HEK293 (cell line): ENCODE measurements around the gene DMD.

Experiments
- CTCF ChIA-PET: fragments of 350-600 bp; formaldehyde crosslinking; extraction: SDS; loops from one replicate; lab custom pipeline; 2021; ENCODE audit warnings: antibody characterized with exemption; lab: Yijun Ruan, JAX
- POLR2A ChIA-PET: fragments of 300-600 bp; formaldehyde crosslinking; extraction: SDS; loops from one replicate; lab custom pipeline; 2020; ENCODE audit warnings: antibody characterized with exemption, inconsistent platforms; lab: Yijun Ruan, JAX
- H3K27ac ChIP-seq: fragments of 200-500 bp; sonication (Bioruptor generic); 2 replicates; pipeline ENCODE4 v1.5.1; 2014; ENCODE audit warnings: low read depth, low read length, control low read depth, inconsistent platforms; ENCODE audit errors: extremely low read depth
- H3K36me3 ChIP-seq, 2 experiments: fragments of 200-500 bp in 1 of 2; sonication (Bioruptor generic) in 1 of 2; 1 replicate in 1 of 2; 2 replicates in 1 of 2; pipeline ENCODE4 v1.5.1; 2014 to 2017; ENCODE audit warnings: inconsistent platforms in 2 of 2, low read length in 2 of 2; ENCODE audit not compliant: control insufficient read depth in 2 of 2, insufficient read depth in 1 of 2
- H3K4me1 ChIP-seq: fragments of 200-500 bp; sonication (Bioruptor generic); 2 replicates; pipeline ENCODE4 v1.5.1; 2014; ENCODE audit warnings: mild to moderate bottlenecking, low read length, inconsistent platforms; ENCODE audit not compliant: control insufficient read depth, insufficient read depth
- H3K4me3 ChIP-seq: 2 replicates; pipeline ENCODE4 v1.5.1; 2011; ENCODE audit warnings: low read depth, mild to moderate bottlenecking, control low read depth, low read length, moderate library complexity
- H3K9me3 ChIP-seq: fragments of 200-500 bp; sonication (Bioruptor generic); 2 replicates; pipeline ENCODE4 v1.5.1; 2014; ENCODE audit warnings: low read depth, low read length, inconsistent platforms; ENCODE audit not compliant: control insufficient read depth, insufficient read depth
- CTCF ChIP-seq: fragments of 450-650 bp; formaldehyde crosslinking; IDR thresholded peaks from 2 replicates; pipeline ENCODE4 v1.5.1; 2016; ENCODE audit warnings: missing biosample characterization, missing genetic modification characterization
- GLI2 ChIP-seq: fragments of 450-650 bp; formaldehyde crosslinking; IDR thresholded peaks from 2 replicates; pipeline ENCODE4; 2017; ENCODE audit warnings: missing biosample characterization, missing genetic modification characterization, low read depth, borderline replicate concordance
- PRDM1 ChIP-seq: fragments of 450-650 bp; formaldehyde crosslinking; IDR thresholded peaks from 2 replicates; pipeline ENCODE4; 2016; ENCODE audit warnings: missing biosample characterization, missing genetic modification characterization
- SP2 ChIP-seq: fragments of 450-650 bp; formaldehyde crosslinking; IDR thresholded peaks from 2 replicates; pipeline ENCODE4 v1.5.1; 2016; ENCODE audit warnings: missing biosample characterization, missing genetic modification characterization
- WT1 ChIP-seq: fragments of 450-650 bp; formaldehyde crosslinking; IDR thresholded peaks from 2 replicates; pipeline ENCODE4 v1.5.1; 2016; ENCODE audit warnings: missing biosample characterization, missing genetic modification characterization
- ZBTB49 ChIP-seq: fragments of 450-650 bp; formaldehyde crosslinking; IDR thresholded peaks from 2 replicates; pipeline ENCODE4 v1.5.1; 2016; ENCODE audit warnings: missing biosample characterization, missing genetic modification characterization, low read depth
- ZNF24 ChIP-seq: fragments of 450-650 bp; formaldehyde crosslinking; IDR thresholded peaks from 2 replicates; pipeline ENCODE4 v1.5.1; 2016; ENCODE audit warnings: missing biosample characterization, missing genetic modification characterization
- ZNF274 ChIP-seq, 2 experiments: fragments of 200-500 bp in 1 of 2; fragments of 450-650 bp in 1 of 2; sonication (Bioruptor generic) in 1 of 2; formaldehyde crosslinking in 1 of 2; IDR thresholded peaks; 2 replicates each; pipeline versions ENCODE4 v1.5.1 to v1.6.1; 2014 to 2016; ENCODE audit warnings: borderline replicate concordance in 1 of 2, inconsistent platforms in 1 of 2, low read length in 1 of 2, missing biosample characterization in 1 of 2, missing genetic modification characterization in 1 of 2
- ZNF404 ChIP-seq: fragments of 450-650 bp; formaldehyde crosslinking; IDR thresholded peaks from 2 replicates; pipeline ENCODE4 v1.5.1; 2017; ENCODE audit warnings: missing biosample characterization, missing genetic modification characterization
- ZNF423 ChIP-seq: fragments of 450-650 bp; formaldehyde crosslinking; IDR thresholded peaks from 2 replicates; pipeline ENCODE4 v1.5.1; 2016; ENCODE audit warnings: missing biosample characterization, missing genetic modification characterization
- ZNF529 ChIP-seq: fragments of 450-650 bp; formaldehyde crosslinking; IDR thresholded peaks from 2 replicates; pipeline ENCODE4 v1.5.1; 2017; ENCODE audit warnings: missing genetic modification characterization, missing biosample characterization; ENCODE audit not compliant: insufficient replicate concordance
- ZNF530 ChIP-seq: fragments of 450-650 bp; formaldehyde crosslinking; IDR thresholded peaks from 2 replicates; pipeline ENCODE4 v1.5.1; 2016; ENCODE audit warnings: low read depth, missing biosample characterization, missing genetic modification characterization
- ZNF544 ChIP-seq: fragments of 450-650 bp; formaldehyde crosslinking; IDR thresholded peaks from 2 replicates; pipeline ENCODE4 v1.5.0; 2017; ENCODE audit warnings: missing biosample characterization, missing genetic modification characterization
- ZNF560 ChIP-seq: fragments of 450-650 bp; formaldehyde crosslinking; IDR thresholded peaks from 2 replicates; pipeline ENCODE4 v1.5.1; 2017; ENCODE audit warnings: missing biosample characterization, missing genetic modification characterization, borderline replicate concordance
- ZNF654 ChIP-seq: fragments of 450-650 bp; formaldehyde crosslinking; IDR thresholded peaks from 2 replicates; pipeline ENCODE4 v1.5.1; 2016; ENCODE audit warnings: low read depth, missing biosample characterization, missing genetic modification characterization
- ZNF701 ChIP-seq: fragments of 450-650 bp; formaldehyde crosslinking; IDR thresholded peaks from 2 replicates; pipeline ENCODE4 v1.5.1; 2016; ENCODE audit warnings: missing biosample characterization, missing genetic modification characterization
- TF ChIP-seq, protein P1 (sequence below): fragments of 450-650 bp; formaldehyde crosslinking; IDR thresholded peaks from 2 replicates; pipeline ENCODE4 v1.5.1; 2016; ENCODE audit warnings: missing biosample characterization, missing genetic modification characterization
- TF ChIP-seq, protein P2 (sequence below): fragments of 450-650 bp; formaldehyde crosslinking; IDR thresholded peaks from 2 replicates; pipeline ENCODE4 v1.5.1; 2016; ENCODE audit warnings: missing biosample characterization, missing genetic modification characterization
- TF ChIP-seq, protein P3 (sequence below): fragments of 450-650 bp; formaldehyde crosslinking; IDR thresholded peaks from 2 replicates; pipeline ENCODE4 v1.5.1; 2016; ENCODE audit warnings: missing biosample characterization, missing genetic modification characterization, borderline replicate concordance
- TF ChIP-seq, protein P4 (sequence below): fragments of 450-650 bp; formaldehyde crosslinking; IDR thresholded peaks from 2 replicates; pipeline ENCODE4 v1.5.1; 2017; ENCODE audit warnings: missing biosample characterization, missing genetic modification characterization

Gene DMD

GRCh38 chrX:32532262-32532661 is 679.1 kb downstream of the DMD start (continued):
- TF ChIP-seq, protein P1, sequence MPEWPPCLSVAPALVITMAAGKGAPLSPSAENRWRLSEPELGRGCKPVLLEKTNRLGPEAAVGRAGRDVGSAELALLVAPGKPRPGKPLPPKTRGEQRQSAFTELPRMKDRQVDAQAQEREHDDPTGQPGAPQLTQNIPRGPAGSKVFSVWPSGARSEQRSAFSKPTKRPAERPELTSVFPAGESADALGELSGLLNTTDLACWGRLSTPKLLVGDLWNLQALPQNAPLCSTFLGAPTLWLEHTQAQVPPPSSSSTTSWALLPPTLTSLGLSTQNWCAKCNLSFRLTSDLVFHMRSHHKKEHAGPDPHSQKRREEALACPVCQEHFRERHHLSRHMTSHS: no peak
- TF ChIP-seq ZBTB49 (tag by site-specific recombination): no peak
- TF ChIP-seq WT1 (tag by site-specific recombination): no peak
- TF ChIP-seq, protein P2, sequence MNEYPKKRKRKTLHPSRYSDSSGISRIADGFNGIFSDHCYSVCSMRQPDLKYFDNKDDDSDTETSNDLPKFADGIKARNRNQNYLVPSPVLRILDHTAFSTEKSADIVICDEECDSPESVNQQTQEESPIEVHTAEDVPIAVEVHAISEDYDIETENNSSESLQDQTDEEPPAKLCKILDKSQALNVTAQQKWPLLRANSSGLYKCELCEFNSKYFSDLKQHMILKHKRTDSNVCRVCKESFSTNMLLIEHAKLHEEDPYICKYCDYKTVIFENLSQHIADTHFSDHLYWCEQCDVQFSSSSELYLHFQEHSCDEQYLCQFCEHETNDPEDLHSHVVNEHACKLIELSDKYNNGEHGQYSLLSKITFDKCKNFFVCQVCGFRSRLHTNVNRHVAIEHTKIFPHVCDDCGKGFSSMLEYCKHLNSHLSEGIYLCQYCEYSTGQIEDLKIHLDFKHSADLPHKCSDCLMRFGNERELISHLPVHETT (tag by site-specific recombination): no peak
- TF ChIP-seq, protein P3, sequence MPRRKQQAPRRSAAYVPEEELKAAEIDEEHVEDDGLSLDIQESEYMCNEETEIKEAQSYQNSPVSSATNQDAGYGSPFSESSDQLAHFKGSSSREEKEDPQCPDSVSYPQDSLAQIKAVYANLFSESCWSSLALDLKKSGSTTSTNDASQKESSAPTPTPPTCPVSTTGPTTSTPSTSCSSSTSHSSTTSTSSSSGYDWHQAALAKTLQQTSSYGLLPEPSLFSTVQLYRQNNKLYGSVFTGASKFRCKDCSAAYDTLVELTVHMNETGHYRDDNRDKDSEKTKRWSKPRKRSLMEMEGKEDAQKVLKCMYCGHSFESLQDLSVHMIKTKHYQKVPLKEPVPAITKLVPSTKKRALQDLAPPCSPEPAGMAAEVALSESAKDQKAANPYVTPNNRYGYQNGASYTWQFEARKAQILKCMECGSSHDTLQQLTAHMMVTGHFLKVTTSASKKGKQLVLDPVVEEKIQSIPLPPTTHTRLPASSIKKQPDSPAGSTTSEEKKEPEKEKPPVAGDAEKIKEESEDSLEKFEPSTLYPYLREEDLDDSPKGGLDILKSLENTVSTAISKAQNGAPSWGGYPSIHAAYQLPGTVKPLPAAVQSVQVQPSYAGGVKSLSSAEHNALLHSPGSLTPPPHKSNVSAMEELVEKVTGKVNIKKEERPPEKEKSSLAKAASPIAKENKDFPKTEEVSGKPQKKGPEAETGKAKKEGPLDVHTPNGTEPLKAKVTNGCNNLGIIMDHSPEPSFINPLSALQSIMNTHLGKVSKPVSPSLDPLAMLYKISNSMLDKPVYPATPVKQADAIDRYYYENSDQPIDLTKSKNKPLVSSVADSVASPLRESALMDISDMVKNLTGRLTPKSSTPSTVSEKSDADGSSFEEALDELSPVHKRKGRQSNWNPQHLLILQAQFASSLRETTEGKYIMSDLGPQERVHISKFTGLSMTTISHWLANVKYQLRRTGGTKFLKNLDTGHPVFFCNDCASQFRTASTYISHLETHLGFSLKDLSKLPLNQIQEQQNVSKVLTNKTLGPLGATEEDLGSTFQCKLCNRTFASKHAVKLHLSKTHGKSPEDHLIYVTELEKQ: no peak
- TF ChIP-seq ZNF404: no peak
- no peak for TF ChIP-seq ZNF544 (tag by site-specific recombination)
- TF ChIP-seq ZNF701 (tag by site-specific recombination): no peak
- no peak for TF ChIP-seq ZNF423 (tag by site-specific recombination)
- TF ChIP-seq, protein P4, sequence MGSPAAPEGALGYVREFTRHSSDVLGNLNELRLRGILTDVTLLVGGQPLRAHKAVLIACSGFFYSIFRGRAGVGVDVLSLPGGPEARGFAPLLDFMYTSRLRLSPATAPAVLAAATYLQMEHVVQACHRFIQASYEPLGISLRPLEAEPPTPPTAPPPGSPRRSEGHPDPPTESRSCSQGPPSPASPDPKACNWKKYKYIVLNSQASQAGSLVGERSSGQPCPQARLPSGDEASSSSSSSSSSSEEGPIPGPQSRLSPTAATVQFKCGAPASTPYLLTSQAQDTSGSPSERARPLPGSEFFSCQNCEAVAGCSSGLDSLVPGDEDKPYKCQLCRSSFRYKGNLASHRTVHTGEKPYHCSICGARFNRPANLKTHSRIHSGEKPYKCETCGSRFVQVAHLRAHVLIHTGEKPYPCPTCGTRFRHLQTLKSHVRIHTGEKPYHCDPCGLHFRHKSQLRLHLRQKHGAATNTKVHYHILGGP (tag by site-specific recombination): no peak
- TF ChIP-seq ZNF560 (tag by site-specific recombination): no peak
- TF ChIP-seq GLI2 (tag by site-specific recombination): no peak

DNA sequence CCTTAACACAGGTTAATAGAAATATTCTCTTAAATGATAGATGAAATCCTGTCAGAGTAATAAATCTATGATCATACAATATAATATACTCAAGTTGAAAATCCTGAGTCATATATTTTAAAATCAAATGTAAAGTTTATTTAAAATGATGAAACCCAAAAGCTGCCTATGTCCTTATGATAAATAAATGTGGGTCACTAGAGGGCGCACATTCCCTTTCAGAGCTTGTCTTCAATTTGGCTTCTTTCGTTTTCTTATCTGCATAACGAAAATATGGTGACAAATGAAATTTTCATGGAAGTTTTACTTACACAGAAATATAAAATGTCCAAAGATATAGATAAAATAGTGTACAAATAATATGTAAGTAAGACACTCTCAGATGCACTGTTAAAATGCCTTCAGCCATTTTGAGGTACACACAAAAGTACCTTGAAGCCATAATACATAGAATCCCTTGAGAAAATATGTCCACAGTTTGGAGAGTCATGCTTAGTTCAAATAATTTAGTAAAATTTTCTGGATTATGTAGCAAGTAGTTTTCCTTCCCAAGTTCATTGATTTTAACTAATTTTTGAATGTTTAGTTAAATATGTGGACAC is 680.4 kb downstream of the DMD start:
- POLR2A ChIA-PET: no interaction called here
- no peaks in the 10 kb centered on the region for H3K36me3 ChIP-seq
- CTCF ChIA-PET: interaction anchor here (0.6 to 1.8 kb wide), 9 partner anchors 9 to 808 kb away, joined by 3 to 10 read pairs (median 4); no protein-coding TSS in a partner anchor
- no peak overlapping the region for H3K27ac ChIP-seq
- no peak overlapping the region for H3K4me3 ChIP-seq
- H3K9me3 ChIP-seq: no peaks in the 10 kb centered on the region
- H3K4me1 ChIP-seq: no peaks in the 10 kb centered on the region
- 0 out of 2 replicates have a peak, but pooled peaks have one; percentile 29 for TF ChIP-seq PRDM1 (tag by site-specific recombination)
- peak; percentile 26; the same call in 1 of the 2 replicates for TF ChIP-seq CTCF (tag by site-specific recombination)
- no peak for TF ChIP-seq ZNF530
- no peak for TF ChIP-seq ZNF274 (IDR thresholded peaks at IDR 0.05; ENCODE audit: low read length)
- TF ChIP-seq ZNF274 (tag by site-specific recombination; IDR thresholded peaks at IDR 0.05; ENCODE audit: borderline replicate concordance): no peak
- TF ChIP-seq SP2 (tag by site-specific recombination): no peak
- TF ChIP-seq ZNF654 (tag by site-specific recombination): peak; percentile 59
- no peak for TF ChIP-seq ZNF529 (tag by site-specific recombination)
- TF ChIP-seq, protein P2 (tag by site-specific recombination): no peak
- TF ChIP-seq ZNF24 (tag by site-specific recombination): no peak
